ENCODE data around the gene PLEKHH1. TPM values are rescaled to one million over a fixed set of nuclear protein-coding genes. Genes with fewer than 3 reads are reported as not detected.

The PLEKHH1 gene
- total and polyA plus RNA-seq, 4 donors, result 0.46 to 2.4 (median 0.89) TPM

GRCh38 chr14:67576216-67576955 is 43.3 kb downstream of the PLEKHH1 start:
- no peaks in the 10 kb centered on the region for H3K36me3 ChIP-seq (ENCODE audit: control insufficient read depth in 4 of 4, insufficient read depth in 3 of 4, low read depth in 1 of 4, low read length in 3 of 4)
- H3K4me3 ChIP-seq (ENCODE audit: low read depth in 1 of 3, low read length in 3 of 3), result no peak overlapping the region
- H3K9me3 ChIP-seq (ENCODE audit: control insufficient read depth in 4 of 4, low read length in 3 of 4), result no peaks in the 10 kb centered on the region
- H3K27ac ChIP-seq (ENCODE audit: low read depth in 1 of 2, low read length in 2 of 2), result no peak overlapping the region
- peaks cover 0 to 2% (median 0%) of the 10 kb centered on the region in 4 donors for H3K4me1 ChIP-seq (ENCODE audit: control insufficient read depth in 4 of 4, insufficient read depth in 4 of 4, low read length in 3 of 4)
- WGBS, result 79% methylated on average over 7 of the region's 7 CpGs
- no peak for TF ChIP-seq HNF4A (conservative IDR thresholded peaks at IDR 0.05)
- no peak for TF ChIP-seq ZBTB33 (IDR thresholded peaks at IDR 0.05)
- TF ChIP-seq, protein P1, sequence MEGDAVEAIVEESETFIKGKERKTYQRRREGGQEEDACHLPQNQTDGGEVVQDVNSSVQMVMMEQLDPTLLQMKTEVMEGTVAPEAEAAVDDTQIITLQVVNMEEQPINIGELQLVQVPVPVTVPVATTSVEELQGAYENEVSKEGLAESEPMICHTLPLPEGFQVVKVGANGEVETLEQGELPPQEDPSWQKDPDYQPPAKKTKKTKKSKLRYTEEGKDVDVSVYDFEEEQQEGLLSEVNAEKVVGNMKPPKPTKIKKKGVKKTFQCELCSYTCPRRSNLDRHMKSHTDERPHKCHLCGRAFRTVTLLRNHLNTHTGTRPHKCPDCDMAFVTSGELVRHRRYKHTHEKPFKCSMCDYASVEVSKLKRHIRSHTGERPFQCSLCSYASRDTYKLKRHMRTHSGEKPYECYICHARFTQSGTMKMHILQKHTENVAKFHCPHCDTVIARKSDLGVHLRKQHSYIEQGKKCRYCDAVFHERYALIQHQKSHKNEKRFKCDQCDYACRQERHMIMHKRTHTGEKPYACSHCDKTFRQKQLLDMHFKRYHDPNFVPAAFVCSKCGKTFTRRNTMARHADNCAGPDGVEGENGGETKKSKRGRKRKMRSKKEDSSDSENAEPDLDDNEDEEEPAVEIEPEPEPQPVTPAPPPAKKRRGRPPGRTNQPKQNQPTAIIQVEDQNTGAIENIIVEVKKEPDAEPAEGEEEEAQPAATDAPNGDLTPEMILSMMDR (IDR thresholded peaks at IDR 0.05; ENCODE audit: low read depth, low read length, missing input control), result no peak
- no peak for TF ChIP-seq GABPA (IDR thresholded peaks at IDR 0.05 in 1 of 2, conservative IDR thresholded peaks at IDR 0.05 in 1 of 2)
- no peak for TF ChIP-seq NR2F2 (IDR thresholded peaks at IDR 0.05)
- TF ChIP-seq FOXA1 (IDR thresholded peaks at IDR 0.05), result no peak
- TF ChIP-seq RXRA (IDR thresholded peaks at IDR 0.05), result no peak
- TF ChIP-seq ATF3 (IDR thresholded peaks at IDR 0.05), result no peak
- no peak for TF ChIP-seq RAD21 (IDR thresholded peaks at IDR 0.05)
- TF ChIP-seq, protein P2, sequence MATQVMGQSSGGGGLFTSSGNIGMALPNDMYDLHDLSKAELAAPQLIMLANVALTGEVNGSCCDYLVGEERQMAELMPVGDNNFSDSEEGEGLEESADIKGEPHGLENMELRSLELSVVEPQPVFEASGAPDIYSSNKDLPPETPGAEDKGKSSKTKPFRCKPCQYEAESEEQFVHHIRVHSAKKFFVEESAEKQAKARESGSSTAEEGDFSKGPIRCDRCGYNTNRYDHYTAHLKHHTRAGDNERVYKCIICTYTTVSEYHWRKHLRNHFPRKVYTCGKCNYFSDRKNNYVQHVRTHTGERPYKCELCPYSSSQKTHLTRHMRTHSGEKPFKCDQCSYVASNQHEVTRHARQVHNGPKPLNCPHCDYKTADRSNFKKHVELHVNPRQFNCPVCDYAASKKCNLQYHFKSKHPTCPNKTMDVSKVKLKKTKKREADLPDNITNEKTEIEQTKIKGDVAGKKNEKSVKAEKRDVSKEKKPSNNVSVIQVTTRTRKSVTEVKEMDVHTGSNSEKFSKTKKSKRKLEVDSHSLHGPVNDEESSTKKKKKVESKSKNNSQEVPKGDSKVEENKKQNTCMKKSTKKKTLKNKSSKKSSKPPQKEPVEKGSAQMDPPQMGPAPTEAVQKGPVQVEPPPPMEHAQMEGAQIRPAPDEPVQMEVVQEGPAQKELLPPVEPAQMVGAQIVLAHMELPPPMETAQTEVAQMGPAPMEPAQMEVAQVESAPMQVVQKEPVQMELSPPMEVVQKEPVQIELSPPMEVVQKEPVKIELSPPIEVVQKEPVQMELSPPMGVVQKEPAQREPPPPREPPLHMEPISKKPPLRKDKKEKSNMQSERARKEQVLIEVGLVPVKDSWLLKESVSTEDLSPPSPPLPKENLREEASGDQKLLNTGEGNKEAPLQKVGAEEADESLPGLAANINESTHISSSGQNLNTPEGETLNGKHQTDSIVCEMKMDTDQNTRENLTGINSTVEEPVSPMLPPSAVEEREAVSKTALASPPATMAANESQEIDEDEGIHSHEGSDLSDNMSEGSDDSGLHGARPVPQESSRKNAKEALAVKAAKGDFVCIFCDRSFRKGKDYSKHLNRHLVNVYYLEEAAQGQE (IDR thresholded peaks at IDR 0.05), result no peak
- TF ChIP-seq FOXA2 (IDR thresholded peaks at IDR 0.05), result no peak
- no peak for TF ChIP-seq MAX (IDR thresholded peaks at IDR 0.05)
- TF ChIP-seq HNF4G (IDR thresholded peaks at IDR 0.05), result no peak
- TF ChIP-seq EGR1 (IDR thresholded peaks at IDR 0.05; ENCODE audit: low read depth in 2 of 2), result no peak
- no peaks in the 10 kb centered on the region for H3K27me3 ChIP-seq (ENCODE audit: control insufficient read depth in 4 of 4, insufficient read depth in 4 of 4, low read length in 3 of 4)
- no peak for DNase-seq (ENCODE audit: low spot score)
- H3K9ac ChIP-seq (ENCODE audit: low read depth in 1 of 2, low read length in 2 of 2), result no peak overlapping the region

All from liver (tissue), 9 donors.